Lung (tissue), 12 donors: ENCODE measurements around the gene APLP1. TPM values are rescaled to one million over a fixed set of nuclear protein-coding genes. Genes with fewer than 3 reads are reported as not detected.

Experiments used
- ATAC-seq: fragments of 200-7000 bp; cut with Tn5 transposase; one replicate; pipeline ENCODE4 v1.9.1; 2020; ENCODE audit warnings: moderate number of reproducible peaks; ENCODE audit not compliant: insufficient read depth, low FRiP score
- DNase-seq, 3 donors: peaks; one replicate each; pipeline ENCODE4 v3.0.0-alpha.2; 2013 to 2017
- H3K27ac ChIP-seq, 2 donors: one replicate each; pipeline ENCODE4 v1.5.1; 2013; ENCODE audit warnings: mild to moderate bottlenecking in 2 of 2, moderate library complexity in 2 of 2, control low read depth in 1 of 2, inconsistent platforms in 1 of 2, low read depth in 1 of 2, low read length in 1 of 2
- H3K27me3 ChIP-seq, 3 donors: one replicate each; pipeline ENCODE4 v1.5.1; 2013; ENCODE audit warnings: low read length in 2 of 3; ENCODE audit not compliant: control insufficient read depth in 3 of 3, insufficient read depth in 3 of 3
- H3K36me3 ChIP-seq, 4 donors: one replicate each; pipeline ENCODE4 v1.5.1; 2013; ENCODE audit warnings: low read length in 4 of 4, mild to moderate bottlenecking in 1 of 4, moderate library complexity in 1 of 4; ENCODE audit not compliant: control insufficient read depth in 4 of 4, insufficient read depth in 4 of 4
- H3K4me1 ChIP-seq, 5 donors: one replicate each; pipeline ENCODE4 v1.5.1; 2013; ENCODE audit warnings: low read length in 5 of 5, mild to moderate bottlenecking in 2 of 5, moderate library complexity in 1 of 5; ENCODE audit not compliant: control insufficient read depth in 5 of 5, insufficient read depth in 5 of 5
- H3K4me3 ChIP-seq: one replicate; pipeline ENCODE4 v1.5.1; 2013; ENCODE audit warnings: mild to moderate bottlenecking, control low read depth, moderate library complexity
- H3K9ac ChIP-seq, 2 donors: one replicate each; pipeline ENCODE4 v1.5.1; 2013; ENCODE audit warnings: low read length in 2 of 2, control low read depth in 1 of 2; ENCODE audit not compliant: insufficient read depth in 1 of 2
- H3K9me3 ChIP-seq, 4 donors: one replicate each; pipeline ENCODE4 v1.5.1; 2013; ENCODE audit warnings: low read length in 3 of 4, mild to moderate bottlenecking in 1 of 4, moderate library complexity in 1 of 4; ENCODE audit not compliant: control insufficient read depth in 4 of 4, insufficient read depth in 3 of 4
- WGBS, 2 donors: extraction: QIAGEN DNeasy Blood & Tissue Kit; methylation state at CpG; one replicate each; pipeline ENCODE4 v1.1.7; 2013; 5-methylcytosine and 5-hydroxymethylcytosine counted together
- polyA plus RNA-seq, 2 donors: library from polyadenylated mRNA; stranded (reverse); fragments of 200-250 nt; gene quantifications; one replicate each; pipeline ENCODE4 v1.2.1, GENCODE V29; 2013
- total RNA-seq, 2 donors: library from RNA; depleted of rRNA in 1 of 2; stranded (reverse); fragments of >200 nt in 1 of 2; gene quantifications; one replicate each; pipeline ENCODE4 v1.2.1, GENCODE V29; 2014 to 2021
- TF ChIP-seq, protein P1 (sequence below): IDR thresholded peaks from 2 replicates; pipeline ENCODE4 v1.5.1; 2012; ENCODE audit warnings: mild to moderate bottlenecking; ENCODE audit errors: control extremely low read depth, extremely low read depth
- donor health status: control.
- donor health status: control.
- donor health status: Bipolar disorder and iron deficiency.
- donor health status: healthy.
- donor health status: DM: yes; HTN: yes; CAD: no.

APLP1 gene
- total and polyA plus RNA-seq, 4 donors: 0.94 to 6.5 (median 2.0) TPM

DNA sequence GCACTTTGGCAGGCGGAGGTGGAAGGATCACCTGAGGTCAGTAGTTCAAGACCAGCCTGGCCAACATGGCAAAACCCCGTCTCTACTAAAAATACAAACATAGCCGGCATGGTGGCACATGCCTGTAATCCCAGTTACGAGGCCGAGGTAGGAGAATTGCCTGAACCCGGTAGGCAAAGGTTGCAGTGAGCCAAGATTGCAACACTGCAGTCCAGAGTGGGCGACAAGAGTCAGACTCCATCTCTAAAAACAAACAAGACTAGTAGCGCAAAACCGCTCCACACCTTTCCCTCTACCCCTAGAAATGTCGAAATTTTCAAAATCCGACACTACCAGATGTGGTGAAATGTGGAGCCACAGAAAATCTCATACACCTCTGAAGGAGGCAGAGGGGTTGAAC lies 50.9 kb downstream of the APLP1 start:
- WGBS, 2 donors: 87 to 89% methylated on average over 11 of the region's 11 CpGs

DNA sequence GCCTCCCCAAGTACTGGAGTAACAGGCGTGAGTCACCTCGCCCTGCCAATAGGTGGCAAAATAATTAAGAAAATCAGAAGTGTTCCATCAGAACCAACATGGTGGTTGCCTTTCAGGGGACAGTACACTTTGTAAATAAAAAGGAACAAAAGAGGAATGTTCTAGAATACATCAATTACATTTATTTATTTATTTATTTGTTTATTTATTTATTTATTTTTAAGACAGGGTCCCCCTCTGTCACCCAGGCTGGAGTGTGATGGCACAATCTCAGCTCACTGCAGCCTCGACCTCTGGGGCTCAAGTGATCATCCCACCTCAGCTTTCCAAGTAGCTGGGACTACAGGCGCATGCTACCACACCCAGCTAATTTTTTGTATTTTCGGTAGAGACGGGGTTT lies 52.6 kb downstream of the APLP1 start:
- DNase-seq (no peak), ATAC-seq (no peak)
- H3K36me3 ChIP-seq: no peaks in the 10 kb centered on the region
- H3K27ac ChIP-seq: no peak overlapping the region
- H3K9me3 ChIP-seq: peaks cover 0 to 7% (median 0%) of the 10 kb centered on the region in 4 donors
- TF ChIP-seq, protein P1, sequence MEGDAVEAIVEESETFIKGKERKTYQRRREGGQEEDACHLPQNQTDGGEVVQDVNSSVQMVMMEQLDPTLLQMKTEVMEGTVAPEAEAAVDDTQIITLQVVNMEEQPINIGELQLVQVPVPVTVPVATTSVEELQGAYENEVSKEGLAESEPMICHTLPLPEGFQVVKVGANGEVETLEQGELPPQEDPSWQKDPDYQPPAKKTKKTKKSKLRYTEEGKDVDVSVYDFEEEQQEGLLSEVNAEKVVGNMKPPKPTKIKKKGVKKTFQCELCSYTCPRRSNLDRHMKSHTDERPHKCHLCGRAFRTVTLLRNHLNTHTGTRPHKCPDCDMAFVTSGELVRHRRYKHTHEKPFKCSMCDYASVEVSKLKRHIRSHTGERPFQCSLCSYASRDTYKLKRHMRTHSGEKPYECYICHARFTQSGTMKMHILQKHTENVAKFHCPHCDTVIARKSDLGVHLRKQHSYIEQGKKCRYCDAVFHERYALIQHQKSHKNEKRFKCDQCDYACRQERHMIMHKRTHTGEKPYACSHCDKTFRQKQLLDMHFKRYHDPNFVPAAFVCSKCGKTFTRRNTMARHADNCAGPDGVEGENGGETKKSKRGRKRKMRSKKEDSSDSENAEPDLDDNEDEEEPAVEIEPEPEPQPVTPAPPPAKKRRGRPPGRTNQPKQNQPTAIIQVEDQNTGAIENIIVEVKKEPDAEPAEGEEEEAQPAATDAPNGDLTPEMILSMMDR: no peak
- no peaks in the 10 kb centered on the region for H3K4me1 ChIP-seq
- H3K9ac ChIP-seq: no peak overlapping the region
- WGBS, 2 donors: 85 to 86% methylated on average over 6 of the region's 6 CpGs
- H3K4me3 ChIP-seq: no peak overlapping the region
- no peaks in the 10 kb centered on the region for H3K27me3 ChIP-seq

More for the DNA sequence above, 50.9 kb downstream of the APLP1 start:
- Histone ChIP-seq H3K27ac (no peak overlapping the region), H3K9me3 (peaks cover 0 to 1% (median 0%) of the 10 kb centered on the region in 4 donors), H3K27me3 (no peaks in the 10 kb centered on the region), H3K9ac (no peak overlapping the region), H3K4me1 (no peaks in the 10 kb centered on the region), H3K4me3 (no peak overlapping the region), H3K36me3 (no peaks in the 10 kb centered on the region)
- no peak for DNase-seq
- TF ChIP-seq, protein P1: no peak
- no peak for ATAC-seq

GRCh38 chr19:35925501-35925900 lies 57.1 kb downstream of the APLP1 start:
- H3K4me3 ChIP-seq: no peak overlapping the region
- H3K27ac ChIP-seq: no peak overlapping the region
- ATAC-seq: no peak
- no peaks in the 10 kb centered on the region for H3K36me3 ChIP-seq
- no peaks in the 10 kb centered on the region for H3K27me3 ChIP-seq
- peaks cover 0 to 8% (median 0%) of the 10 kb centered on the region in 4 donors for H3K9me3 ChIP-seq
- WGBS, 2 donors: 92 to 93% methylated on average over 3 of the region's 3 CpGs
- H3K9ac ChIP-seq: no peak overlapping the region
- TF ChIP-seq, protein P1: no peak
- H3K4me1 ChIP-seq: no peaks in the 10 kb centered on the region
- DNase-seq: no peak

DNA sequence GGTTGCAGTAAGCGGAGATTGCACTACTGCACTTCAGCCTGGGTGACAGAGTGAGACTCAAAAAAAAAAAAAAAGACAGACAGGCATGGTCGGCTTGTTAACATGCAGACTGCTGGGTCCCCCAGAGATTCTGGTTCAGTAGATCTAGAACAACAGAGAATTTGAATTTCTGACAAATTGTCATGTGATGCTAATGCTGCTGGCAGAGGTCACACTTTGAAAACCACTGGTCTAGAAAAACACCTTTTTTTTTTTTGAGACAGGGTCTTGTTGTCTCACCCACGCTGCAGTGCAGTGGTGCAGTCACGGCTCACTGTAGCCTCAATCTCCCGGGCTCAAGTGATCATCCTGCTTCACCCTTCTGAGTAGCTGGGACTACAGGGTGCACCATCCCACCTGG lies 60.1 kb downstream of the APLP1 start:
- ATAC-seq (no peak), DNase-seq (no peak)
- TF ChIP-seq, protein P1: no peak
- peaks cover 0 to 8% (median 0%) of the 10 kb centered on the region in 5 donors for H3K4me1 ChIP-seq
- H3K36me3 ChIP-seq: no peaks in the 10 kb centered on the region
- peaks cover 0 to 8% (median 0%) of the 10 kb centered on the region in 4 donors for H3K9me3 ChIP-seq
- H3K4me3 ChIP-seq: no peak overlapping the region
- 72 to 81% methylated on average over 5 of the region's 5 CpGs for WGBS, 2 donors
- H3K27ac ChIP-seq: no peak overlapping the region
- H3K27me3 ChIP-seq: no peaks in the 10 kb centered on the region
- H3K9ac ChIP-seq: no peak overlapping the region
